Uterus (tissue), 4 donors: ENCODE data around the gene RGL4. TPM values are rescaled to one million over a fixed set of nuclear protein-coding genes. Genes with fewer than 3 reads are reported as not detected.
"Not testable (repeated sequence)": the region's sequence is repeated elsewhere in the genome, so short reads cannot be mapped to it uniquely, and the experiment has no call there.

Experiments used
- DNase-seq, 2 donors: peaks; one replicate each; pipeline ENCODE4 v3.0.0-alpha.2; 2019 to 2020
- H3K27ac ChIP-seq, 2 donors: fragments of 200-600 bp; sonication (generic); 1 replicate in 1 of 2; 2 replicates in 1 of 2; pipeline ENCODE4 v1.5.1; 2016 to 2018
- H3K27me3 ChIP-seq, 2 donors: fragments of 200-600 bp; sonication (generic); one replicate each; pipeline ENCODE4 v1.5.1; 2018 to 2019; ENCODE audit warnings: control low read depth in 1 of 2
- H3K36me3 ChIP-seq, 2 donors: fragments of 200-600 bp; sonication (generic); one replicate each; pipeline ENCODE4 v1.5.1; 2019; ENCODE audit warnings: control low read depth in 1 of 2
- H3K4me1 ChIP-seq, 2 donors: fragments of 200-600 bp; sonication (generic); one replicate each; pipeline ENCODE4 v1.5.1; 2018 to 2019; ENCODE audit warnings: control low read depth in 1 of 2
- H3K4me3 ChIP-seq, 2 donors: fragments of 200-600 bp; sonication (generic); 1 replicate in 1 of 2; 2 replicates in 1 of 2; pipeline ENCODE4 v1.5.1; 2018 to 2019; ENCODE audit warnings: mild to moderate bottlenecking in 1 of 2
- H3K9me3 ChIP-seq, 2 donors: fragments of 200-600 bp; sonication (generic); one replicate each; pipeline ENCODE4 v1.5.1; 2019; ENCODE audit warnings: control low read depth in 1 of 2
- CTCF ChIP-seq, 4 experiments: fragments of 200-600 bp in 2 of 4; fragments of 450-650 bp in 2 of 4; sonication (generic) in 2 of 4; IDR thresholded peaks; one replicate each; pipeline ENCODE4 v1.5.1; 2016 to 2019; ENCODE audit warnings: antibody characterized with exemption in 4 of 4, mild to moderate bottlenecking in 2 of 4, moderate library complexity in 1 of 4
- POLR2A ChIP-seq, 2 donors: fragments of 450-650 bp; IDR thresholded peaks; one replicate each; pipeline ENCODE4 v1.6.1; 2016; ENCODE audit warnings: antibody characterized with exemption in 2 of 2, mild to moderate bottlenecking in 1 of 2, moderate library complexity in 1 of 2
- intact Hi-C: fragments of 100-400 bp; cut with DNase I; formaldehyde crosslinking; loops from one replicate; pipeline ENCODE4 v1.15.1; 2023; ENCODE audit warnings: low total_unique reads
- total RNA-seq, 4 donors: library from RNA; depleted of rRNA in 3 of 4; stranded (reverse); fragments of >200 nt in 3 of 4; gene quantifications; one replicate each; pipeline versions ENCODE4 v1.1.0 to v1.2.4, GENCODE V29; 2014 to 2023
- donor health status: DM: yes; HTN: yes; CAD: no.

Gene RGL4
- total RNA-seq, 4 donors from 2014 or later: 0.21 TPM; not detected in 3

GRCh38 chr22:23673050-23673620, 17.7 kb upstream of the RGL4 start:
- Histone ChIP-seq H3K9me3 (no peaks in the 10 kb centered on the region), H3K4me1 (no peaks in the 10 kb centered on the region), H3K27ac (no peak overlapping the region), H3K27me3 (no peaks in the 10 kb centered on the region), H3K4me3 (no peak overlapping the region), H3K36me3 (no peaks in the 10 kb centered on the region)
- DNase-seq: no peak
- intact Hi-C loops: no loop called here
- TF ChIP-seq CTCF (IDR thresholded peaks at IDR 0.05): no peak
- no peak for TF ChIP-seq POLR2A (IDR thresholded peaks at IDR 0.05)

GRCh38 chr22:23673826-23674690, 16.8 kb upstream of the RGL4 start:
- intact Hi-C loops: no loop called here
- Histone ChIP-seq H3K27ac (no peak overlapping the region), H3K9me3 (no peaks in the 10 kb centered on the region), H3K4me3 (no peak overlapping the region), H3K36me3 (no peaks in the 10 kb centered on the region), H3K27me3 (no peaks in the 10 kb centered on the region), H3K4me1 (no peaks in the 10 kb centered on the region)
- DNase-seq: no peak
- no peak for TF ChIP-seq POLR2A (IDR thresholded peaks at IDR 0.05)
- no peak for TF ChIP-seq CTCF (IDR thresholded peaks at IDR 0.05)

- H3K27ac ChIP-seq, H3K36me3 ChIP-seq, H3K4me1 ChIP-seq, H3K9me3 ChIP-seq, H3K4me3 ChIP-seq, intact Hi-C loops, H3K27me3 ChIP-seq, DNase-seq: not testable (repeated sequence)
Observed at GRCh38 chr22:23674886-23675501, 15.8 kb upstream of the RGL4 start.

- no peak for DNase-seq
- H3K9me3 ChIP-seq: no peaks in the 10 kb centered on the region
- TF ChIP-seq POLR2A (IDR thresholded peaks at IDR 0.05) (no peak), CTCF (IDR thresholded peaks at IDR 0.05) (no peak)
Observed at GRCh38 chr22:23675502-23676415, 15.1 kb upstream of the RGL4 start.

GRCh38 chr22:23676841-23677700, 13.7 kb upstream of the RGL4 start:
- H3K27me3 ChIP-seq, DNase-seq, H3K4me3 ChIP-seq, intact Hi-C loops, H3K9me3 ChIP-seq, H3K4me1 ChIP-seq, H3K36me3 ChIP-seq, H3K27ac ChIP-seq: not testable (repeated sequence)

More at GRCh38 chr22:23675502-23676415, 15.1 kb upstream of the RGL4 start:
- H3K4me3 ChIP-seq: no peak overlapping the region
- H3K27ac ChIP-seq: no peak overlapping the region
- intact Hi-C loops: no loop called here
- no peaks in the 10 kb centered on the region for H3K36me3 ChIP-seq
- H3K4me1 ChIP-seq: no peaks in the 10 kb centered on the region
- H3K27me3 ChIP-seq: no peaks in the 10 kb centered on the region
